Fibroblast of mammary gland (primary cell): ENCODE measurements around the gene IRF8.

Source experiments
- DNase-seq: peaks from one replicate; pipeline ENCODE4 v3.0.0-alpha.2; 2010; ENCODE audit warnings: low read depth
- H3K4me3 ChIP-seq: 2 replicates; pipeline ENCODE4 v1.5.1; 2011; ENCODE audit warnings: low read depth, mild to moderate bottlenecking, low read length, moderate library complexity; ENCODE audit not compliant: control insufficient read depth
- TF ChIP-seq, protein P1 (sequence below): conservative IDR thresholded peaks from 2 replicates; pipeline ENCODE4 v1.5.1; 2011; ENCODE audit warnings: low read depth, low read length, inconsistent platforms; ENCODE audit not compliant: control insufficient read depth, insufficient read depth

The IRF8 gene

GRCh38 chr16:85931596-85932402, 32.8 kb downstream of the IRF8 start:
- H3K4me3 ChIP-seq, result no peak overlapping the region
- DNase-seq, result no peak
- TF ChIP-seq, protein P1, sequence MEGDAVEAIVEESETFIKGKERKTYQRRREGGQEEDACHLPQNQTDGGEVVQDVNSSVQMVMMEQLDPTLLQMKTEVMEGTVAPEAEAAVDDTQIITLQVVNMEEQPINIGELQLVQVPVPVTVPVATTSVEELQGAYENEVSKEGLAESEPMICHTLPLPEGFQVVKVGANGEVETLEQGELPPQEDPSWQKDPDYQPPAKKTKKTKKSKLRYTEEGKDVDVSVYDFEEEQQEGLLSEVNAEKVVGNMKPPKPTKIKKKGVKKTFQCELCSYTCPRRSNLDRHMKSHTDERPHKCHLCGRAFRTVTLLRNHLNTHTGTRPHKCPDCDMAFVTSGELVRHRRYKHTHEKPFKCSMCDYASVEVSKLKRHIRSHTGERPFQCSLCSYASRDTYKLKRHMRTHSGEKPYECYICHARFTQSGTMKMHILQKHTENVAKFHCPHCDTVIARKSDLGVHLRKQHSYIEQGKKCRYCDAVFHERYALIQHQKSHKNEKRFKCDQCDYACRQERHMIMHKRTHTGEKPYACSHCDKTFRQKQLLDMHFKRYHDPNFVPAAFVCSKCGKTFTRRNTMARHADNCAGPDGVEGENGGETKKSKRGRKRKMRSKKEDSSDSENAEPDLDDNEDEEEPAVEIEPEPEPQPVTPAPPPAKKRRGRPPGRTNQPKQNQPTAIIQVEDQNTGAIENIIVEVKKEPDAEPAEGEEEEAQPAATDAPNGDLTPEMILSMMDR, result no peak

DNA sequence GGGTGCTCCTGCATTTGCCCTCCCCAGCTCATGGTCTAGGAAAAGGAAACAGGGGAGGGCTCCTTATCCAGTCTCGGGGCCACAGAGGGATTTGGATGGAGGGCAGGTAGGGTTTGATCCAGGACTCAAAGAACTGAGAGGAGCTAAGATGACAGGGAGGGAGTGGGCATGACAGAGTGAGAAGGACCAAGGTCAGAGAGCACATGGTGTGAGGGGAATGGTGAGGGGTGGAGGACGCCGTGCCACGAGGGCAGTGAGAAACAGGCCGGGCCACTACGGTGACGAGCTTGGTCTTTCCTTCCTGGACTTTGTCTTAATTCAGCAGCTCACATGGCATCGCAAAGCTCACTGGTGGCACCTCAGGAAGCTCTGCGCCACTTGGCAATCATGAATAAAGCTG, 35.2 kb downstream of the IRF8 start:
- TF ChIP-seq, protein P1, result no peak
- no peak for DNase-seq
- H3K4me3 ChIP-seq, result no peak overlapping the region

GRCh38 chr16:85935391-85935973, 36.5 kb downstream of the IRF8 start:
- DNase-seq, result no peak
- TF ChIP-seq, protein P1, result no peak
- H3K4me3 ChIP-seq, result no peak overlapping the region

DNA sequence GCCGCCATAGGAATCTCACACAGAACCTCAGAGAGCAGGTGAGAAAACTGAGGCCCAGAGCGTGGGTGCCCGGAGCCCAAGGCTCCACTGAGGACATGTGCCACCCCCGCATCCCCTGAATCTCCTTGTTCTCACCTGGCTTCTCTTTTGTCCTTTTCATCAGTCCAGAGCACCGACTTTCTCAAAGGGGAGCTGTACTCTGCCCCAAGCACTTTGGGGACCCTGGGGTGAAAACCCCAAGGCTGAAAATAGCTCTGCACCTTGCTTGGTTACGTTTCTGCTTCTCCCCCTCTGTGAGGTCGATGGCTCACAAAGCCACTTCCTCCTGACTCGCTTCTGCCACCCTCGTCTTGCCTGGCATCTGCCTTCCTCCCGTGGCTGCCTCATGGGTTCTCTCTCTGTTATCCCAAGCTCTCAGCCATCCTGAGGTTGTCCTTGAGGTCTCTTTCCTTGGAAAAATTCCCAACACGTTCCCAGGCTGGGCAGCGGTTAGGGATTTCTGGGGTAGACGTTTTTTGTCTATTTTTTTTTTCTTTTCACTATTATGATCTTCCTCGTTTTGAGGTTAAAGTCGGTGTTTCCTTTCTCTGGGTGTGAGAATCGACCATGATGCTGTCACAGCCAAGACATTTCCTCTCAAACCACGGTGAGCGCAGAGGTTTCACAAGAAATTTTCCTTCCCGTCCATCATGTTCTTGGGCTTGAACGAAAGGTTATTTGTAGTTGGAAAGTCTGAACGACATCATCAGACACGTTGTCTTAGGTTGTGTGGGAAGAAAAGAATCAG, 37.2 kb downstream of the IRF8 start:
- H3K4me3 ChIP-seq, result no peak overlapping the region
- TF ChIP-seq, protein P1, result no peak
- no peak for DNase-seq

- DNase-seq, result peak; percentile 11
- H3K4me3 ChIP-seq, result no peak overlapping the region
- TF ChIP-seq, protein P1, result no peak
These were observed 37.9 kb downstream of the IRF8 start for GRCh38 chr16:85936816-85937215.

GRCh38 chr16:85940214-85940613, 41.3 kb downstream of the IRF8 start:
- TF ChIP-seq, protein P1, result no peak
- H3K4me3 ChIP-seq, result no peak overlapping the region
- DNase-seq, result no peak
